Iris pigment epithelial cell (primary cell): Measurements from ENCODE around the gene SRP9.
"Not testable (repeated sequence)": the region's sequence is repeated elsewhere in the genome, so short reads cannot be mapped to it uniquely, and the experiment has no call there.

Experiments
- DNase-seq: peaks from one replicate; pipeline ENCODE4 v3.0.0-alpha.2; 2011; ENCODE audit warnings: low read depth

SRP9 gene

DNA sequence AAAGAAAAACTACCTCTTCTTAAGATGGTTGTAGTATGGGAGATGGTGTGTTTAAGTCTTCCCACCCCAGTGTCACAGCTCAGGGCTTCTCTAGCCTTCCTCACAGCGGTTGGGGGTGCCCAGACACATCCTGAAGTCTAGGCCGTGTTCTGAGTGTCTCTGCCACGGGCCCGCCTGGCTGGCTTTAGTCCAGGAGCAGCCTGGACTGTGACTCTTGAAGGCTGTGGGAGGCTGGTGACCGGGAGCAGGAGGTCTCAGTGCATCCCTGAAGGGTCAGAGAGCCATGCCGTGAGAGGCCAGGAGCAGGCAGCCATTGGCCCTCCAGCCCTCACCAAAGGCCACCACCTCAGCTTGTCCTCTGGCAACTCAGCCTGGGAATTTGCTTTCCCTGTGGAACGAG, 36.8 kb downstream of the SRP9 start:
- no peak for DNase-seq

DNA sequence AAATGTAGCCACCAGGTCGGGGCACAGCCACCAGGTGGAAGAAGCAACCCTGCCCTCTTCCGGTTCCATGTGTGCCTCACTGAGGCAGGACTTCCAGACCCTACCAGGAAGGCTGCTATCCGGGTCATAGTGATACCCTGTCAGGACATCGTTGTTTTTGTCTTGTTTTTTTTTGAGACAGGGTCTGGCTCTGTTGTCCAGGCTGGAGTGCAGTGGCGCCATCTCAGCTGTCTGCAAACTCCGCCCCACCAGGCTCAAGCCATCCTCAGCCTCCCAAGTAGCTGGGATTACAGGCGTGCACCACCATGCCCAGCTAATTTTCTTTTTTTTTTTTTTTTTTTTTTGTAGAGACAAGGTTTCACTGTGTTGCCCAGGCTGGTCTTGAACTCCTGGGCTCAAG, 37.5 kb downstream of the SRP9 start:
- DNase-seq = not testable (repeated sequence)

DNA sequence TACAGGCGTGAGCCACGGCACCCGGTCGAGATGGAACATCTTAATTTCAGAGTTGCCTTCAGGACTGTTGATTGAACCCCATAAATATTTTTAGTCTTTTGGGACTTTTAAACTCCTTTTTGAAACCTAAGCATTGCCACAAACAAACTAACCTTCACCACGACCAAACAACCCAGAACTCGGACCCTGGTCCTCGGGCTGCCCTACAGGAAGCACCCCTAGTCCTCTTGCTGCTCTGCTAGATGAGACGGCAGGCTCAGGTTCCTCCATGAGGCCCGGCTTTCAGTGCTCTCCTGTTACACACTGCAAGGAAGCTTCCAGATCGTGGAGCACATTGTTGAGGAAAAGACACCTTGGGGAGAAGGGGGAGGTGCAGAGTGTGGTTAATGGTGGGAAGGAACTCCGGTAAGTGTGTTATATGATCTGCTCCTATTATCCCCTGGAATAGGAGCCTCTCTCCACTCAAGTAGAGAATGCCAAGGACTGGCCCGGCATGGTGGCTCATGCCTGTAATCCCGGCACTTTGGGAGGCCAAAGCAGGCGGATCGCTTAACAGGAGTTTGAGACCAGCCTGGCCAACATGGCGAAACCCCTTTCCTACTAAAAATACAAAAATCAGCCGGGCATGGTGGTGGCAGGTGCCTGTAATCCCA, 38.0 kb downstream of the SRP9 start:
- DNase-seq = no peak

DNA sequence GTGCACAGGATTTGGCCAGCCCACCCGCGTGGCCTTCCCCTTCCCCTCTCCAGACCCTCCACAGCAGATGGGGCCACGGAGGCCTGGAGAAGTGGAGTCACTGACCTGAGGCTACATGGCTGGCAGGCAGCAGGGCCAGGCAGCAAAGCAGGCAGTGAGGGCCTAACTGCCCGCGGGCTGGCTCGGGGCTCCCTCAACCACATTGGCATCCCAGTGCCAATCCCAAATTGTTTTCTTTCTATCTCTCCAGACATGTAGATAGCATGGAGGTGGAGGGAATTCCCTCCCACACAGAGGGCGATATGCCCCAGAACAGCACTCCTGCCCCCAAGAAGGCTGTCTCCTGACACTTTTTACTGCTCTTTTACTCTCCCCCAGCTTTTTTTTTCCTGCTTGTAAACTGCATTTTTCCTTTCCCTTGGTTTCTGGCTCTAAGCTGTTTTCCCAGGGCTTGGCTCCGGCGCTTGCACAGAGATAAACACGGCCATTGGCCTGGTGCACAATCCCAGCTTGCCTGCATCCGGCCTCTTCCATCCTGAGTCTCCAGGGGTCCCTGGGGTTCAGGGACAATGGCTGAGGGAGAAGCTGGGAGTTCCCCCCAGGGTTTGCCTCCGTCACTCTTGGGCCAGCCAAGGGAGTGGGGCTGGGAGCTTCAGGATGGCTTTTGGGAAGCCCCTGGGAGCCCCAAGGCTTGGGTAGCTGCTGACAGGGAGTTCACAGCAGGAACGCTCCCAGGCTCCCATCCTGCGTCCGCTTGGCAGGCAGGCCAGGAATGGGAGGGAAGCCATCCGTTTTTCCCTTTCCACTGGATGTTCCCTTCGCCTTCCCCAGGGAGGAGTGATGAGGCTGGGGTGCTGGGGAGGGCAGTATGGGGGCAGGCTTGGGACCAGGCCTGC, 39.3 kb downstream of the SRP9 start:
- no peak for DNase-seq

DNA sequence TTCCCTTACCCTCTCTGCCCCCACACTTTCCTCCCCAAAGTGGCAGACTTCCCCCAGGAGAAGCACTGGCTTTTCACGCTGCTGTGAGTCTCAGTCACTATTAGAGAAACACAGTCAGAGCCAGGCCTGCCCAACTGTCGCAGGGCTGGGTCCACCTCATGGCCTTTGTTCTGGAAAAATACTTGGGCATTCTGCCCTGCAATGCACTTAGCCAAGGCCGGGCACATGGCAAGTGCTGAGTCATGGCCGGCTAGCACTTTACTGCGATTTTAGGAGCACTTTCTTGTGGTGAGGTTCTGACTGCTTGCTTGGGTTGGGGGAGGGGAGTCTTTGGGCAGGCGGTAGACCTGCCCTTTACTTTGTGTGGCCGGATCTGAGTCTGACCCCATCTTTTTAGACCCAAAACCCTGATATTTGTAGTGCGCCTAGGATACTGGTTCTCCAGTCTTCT, 40.0 kb downstream of the SRP9 start:
- peak; percentile 84 for DNase-seq

DNA sequence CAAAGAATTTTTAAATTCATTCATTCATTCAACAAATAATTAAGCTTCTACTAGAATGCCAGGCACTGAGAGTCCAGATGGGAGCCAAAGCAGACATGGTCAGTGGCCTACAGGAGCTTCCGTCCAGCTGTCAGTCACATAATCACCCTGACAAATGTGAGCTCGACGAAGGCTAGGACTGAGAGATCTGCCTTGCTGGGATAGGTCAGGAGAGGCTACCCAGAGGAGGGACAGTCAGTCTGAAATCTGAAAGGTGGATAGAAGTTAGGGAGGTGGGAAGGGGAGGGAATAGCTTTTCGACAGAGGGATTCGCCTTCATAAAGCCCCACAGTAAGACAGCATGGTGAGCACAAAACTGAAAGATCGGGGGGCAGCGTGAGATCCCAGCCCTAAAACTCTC, 40.6 kb downstream of the SRP9 start:
- no peak for DNase-seq

DNA sequence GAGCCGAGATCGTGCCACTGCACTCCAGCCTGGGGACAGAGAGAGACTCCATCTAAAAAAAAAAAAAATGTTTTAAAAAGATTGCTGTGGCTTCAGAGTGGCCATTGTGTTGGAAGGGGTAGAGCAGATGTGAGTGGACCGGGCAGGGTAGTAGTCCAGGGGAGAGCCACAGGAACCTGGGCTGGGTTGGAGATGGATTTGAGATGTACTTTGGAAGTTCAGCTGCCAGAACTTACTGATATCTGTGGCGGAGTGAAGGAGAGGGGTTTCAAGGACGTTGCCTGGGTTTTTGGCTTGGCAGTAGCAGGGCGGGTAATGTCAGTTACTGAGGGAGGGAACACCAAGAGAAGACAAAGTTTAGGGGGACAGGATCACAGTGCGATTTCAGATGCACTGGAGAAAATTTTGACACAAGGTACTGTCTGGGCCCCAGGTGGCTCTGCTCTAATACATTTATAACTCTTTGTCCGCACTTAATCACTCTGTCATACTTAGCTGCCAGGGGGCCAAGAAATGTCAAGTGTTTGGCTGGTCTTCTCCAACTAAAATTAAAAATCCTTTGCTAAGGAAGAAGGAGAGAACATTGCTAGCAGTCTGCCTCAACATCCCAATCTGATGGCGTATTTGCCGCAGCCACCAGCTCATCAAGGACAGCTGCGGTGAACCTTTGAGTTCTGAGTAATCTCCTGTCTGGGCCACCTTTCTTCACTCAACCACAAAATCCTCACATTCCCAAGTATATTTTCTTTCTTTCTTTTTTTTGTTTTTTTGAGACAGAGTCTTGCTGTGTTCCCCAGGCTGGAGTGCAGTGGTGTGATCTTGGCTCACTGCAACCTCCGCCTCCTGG, 41.9 kb downstream of the SRP9 start:
- no peak for DNase-seq

DNA sequence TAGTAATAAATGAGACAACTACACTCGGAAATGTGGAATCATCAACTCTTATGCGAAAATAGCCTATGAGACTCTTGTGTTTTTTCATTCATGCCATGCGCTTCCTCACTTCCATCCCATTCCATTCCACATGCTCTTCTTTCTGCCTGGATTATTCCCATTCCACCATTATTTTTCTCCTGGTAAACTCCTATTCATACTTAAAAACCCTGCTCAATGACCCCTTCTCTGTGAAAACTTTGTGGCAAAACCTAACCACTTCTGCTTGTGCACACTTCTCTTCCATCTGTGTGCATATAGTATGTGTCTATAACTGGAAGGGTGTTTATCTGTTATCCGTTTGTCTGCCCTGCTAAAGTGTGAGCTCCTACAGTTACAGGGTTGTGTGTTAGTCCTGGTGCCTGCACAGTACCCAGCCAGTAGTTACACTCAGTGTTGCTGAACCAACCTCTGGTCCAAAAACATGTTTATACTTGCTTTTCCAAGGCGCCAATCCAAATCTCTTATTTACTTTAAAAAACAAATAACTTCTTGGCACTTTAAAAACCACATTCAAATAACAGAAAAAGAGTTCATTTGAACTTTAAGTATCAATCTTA, 43.0 kb downstream of the SRP9 start:
- DNase-seq = no peak

DNA sequence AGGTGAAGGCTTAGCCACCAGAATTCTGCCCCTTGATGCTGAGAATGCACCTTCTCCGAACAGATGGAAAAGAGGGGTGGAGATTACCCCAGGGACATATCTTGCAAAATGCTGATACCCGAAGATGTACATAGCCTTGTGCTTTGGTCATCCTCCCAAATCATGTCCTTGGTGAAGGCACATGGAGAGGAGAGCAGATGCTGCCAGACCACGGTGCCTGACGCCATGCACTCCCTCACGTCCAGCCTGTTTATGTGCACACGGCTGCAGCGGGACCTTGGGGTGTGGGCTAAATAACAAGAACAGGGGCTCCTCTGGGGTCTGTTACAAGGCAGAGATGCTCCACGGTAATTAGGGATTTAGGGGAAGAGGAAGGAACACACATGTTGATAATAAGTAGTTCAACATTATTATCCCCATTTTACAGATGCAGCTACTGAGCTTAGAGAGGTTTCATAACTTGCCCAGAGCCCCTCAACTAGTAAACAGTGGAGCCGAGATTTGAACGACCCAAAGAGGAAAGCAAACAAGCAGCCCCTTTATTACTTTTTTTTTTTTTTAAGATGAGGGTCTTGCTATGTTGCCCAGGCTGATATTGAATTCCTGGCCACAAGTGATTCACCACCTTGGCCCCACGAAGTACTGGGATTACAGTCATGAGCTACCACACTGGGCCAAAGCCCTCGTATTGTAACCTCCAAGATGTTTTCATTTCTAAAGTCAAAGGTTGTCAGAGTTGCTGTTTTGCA, 45.2 kb downstream of the SRP9 start:
- no peak for DNase-seq

DNA sequence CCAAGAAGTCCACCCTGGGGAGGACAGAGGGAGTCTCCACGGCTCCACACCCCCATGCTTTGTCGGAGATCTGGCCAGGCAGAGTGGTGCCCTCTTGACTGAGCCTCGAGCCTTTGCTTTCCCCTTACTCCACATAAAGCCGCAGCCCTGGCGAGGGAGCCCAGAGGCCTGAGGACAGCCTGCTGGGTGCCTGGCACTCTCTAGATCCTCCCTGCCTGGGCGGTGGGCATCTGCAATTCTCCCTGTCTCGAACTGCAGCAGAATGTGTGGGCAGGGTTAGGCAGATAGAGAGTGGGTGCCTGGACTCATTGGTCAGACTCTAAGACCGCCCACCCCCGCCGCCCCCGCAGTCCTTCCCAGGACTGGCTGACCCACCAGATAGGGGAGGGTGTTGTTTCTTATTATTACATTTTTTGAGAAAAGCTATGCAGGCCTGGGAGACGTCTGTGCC, 46.2 kb downstream of the SRP9 start:
- no peak for DNase-seq

DNA sequence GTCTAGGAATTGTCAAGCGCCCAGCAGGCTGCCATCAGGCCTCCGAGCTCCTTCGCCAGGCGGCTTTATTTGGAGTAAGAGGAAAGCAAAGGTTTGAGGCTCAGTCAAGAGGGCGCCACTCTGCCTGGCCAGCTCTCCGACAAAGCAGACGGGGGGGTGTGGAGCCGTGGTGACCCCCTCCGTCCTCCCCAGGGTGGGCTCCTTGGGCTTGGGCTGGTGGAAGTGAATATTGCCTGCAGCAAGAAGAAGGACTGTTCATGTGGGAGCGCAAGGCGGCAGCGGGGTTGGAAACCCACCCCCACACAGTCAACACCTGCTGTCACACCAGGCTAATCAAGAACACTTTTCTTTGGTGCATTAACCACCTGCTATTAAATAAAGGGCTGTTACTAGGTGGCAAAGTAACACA, 46.9 kb downstream of the SRP9 start:
- no peak for DNase-seq

DNA sequence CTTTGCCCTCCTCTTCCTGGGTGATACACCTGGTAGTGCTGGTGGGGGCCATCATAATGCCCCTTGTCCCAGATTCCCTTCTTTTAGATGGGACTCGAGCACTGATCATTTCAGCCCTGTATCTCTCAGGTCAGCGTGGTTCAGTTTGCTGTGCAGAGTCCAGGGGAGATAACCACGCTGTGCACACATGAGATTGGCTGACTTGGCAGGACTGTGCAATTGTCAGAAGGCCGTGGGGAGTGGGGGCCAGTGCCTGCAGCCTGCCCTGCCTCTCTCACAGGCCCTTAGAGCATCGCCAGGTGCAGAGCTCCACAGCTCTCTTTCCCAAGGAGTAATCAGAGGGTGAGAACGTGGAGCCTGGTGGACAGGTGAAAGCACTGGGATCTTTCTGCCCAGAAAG, 47.5 kb downstream of the SRP9 start:
- no peak for DNase-seq

DNA sequence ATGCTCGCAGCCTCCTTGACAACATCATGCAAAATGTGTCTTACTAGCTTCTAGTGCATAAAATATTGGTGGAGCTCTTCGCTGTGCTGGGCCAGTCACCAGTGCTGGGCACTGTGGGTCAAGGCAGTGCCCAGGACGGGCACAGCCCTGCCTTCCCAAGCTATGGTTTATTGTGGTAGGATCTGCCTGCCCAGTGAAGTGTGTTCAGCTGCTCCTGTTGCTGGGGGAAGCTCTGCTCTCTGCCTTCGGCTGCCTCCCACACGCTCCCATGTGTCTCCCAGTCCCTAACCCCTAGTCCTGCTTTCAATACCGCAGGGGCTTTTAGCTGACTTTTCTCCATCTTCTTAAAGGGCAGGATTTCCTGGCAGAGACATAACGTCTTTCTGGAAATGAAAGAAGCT, 48.0 kb downstream of the SRP9 start:
- DNase-seq = no peak

DNA sequence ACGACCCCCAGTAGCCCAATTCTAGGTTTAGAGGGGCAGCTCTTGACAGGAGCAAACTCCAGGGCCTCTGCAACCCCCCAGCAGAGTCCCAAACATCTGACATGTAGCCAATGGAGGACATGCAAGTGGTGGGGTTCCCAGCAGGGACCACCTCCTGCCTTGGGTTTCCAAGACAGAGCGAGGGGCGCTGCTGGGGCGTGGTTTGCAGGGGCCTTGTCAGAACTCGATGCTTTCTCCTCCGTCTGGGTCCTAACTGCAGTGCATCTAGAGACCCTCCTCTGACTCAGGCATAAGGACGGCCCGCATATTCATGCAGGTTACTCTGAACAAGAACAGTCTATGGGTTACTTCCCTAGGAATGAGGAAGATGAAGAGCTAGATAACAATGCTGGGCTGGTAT, 49.5 kb downstream of the SRP9 start:
- DNase-seq = no peak

DNA sequence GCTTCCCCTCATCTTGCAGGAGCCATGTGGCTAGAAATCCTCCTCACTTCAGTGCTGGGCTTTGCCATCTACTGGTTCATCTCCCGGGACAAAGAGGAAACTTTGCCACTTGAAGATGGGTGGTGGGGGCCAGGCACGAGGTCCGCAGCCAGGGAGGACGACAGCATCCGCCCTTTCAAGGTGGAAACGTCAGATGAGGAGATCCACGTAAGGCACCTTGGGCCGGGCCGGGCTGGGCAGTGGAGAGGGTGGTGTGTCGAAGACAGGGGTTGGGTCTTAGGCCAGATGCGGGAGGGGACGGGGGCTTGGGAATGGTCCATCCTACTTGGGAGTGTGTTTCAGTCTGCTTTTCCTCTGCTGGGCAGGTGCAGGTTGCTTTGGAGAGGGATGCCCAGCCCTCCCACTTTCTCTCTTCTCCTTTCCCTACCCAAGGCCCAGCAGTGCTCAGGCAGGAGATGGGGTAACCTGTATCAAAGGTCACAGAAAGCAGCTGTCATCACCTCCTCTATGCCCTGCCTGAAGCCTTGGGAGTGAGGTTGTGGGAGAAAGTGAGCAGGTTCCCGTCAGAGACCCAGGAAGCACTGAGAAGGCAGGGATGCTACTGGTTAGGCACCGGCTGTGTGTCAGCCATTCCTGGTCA, 51.2 kb downstream of the SRP9 start:
- no peak for DNase-seq

DNA sequence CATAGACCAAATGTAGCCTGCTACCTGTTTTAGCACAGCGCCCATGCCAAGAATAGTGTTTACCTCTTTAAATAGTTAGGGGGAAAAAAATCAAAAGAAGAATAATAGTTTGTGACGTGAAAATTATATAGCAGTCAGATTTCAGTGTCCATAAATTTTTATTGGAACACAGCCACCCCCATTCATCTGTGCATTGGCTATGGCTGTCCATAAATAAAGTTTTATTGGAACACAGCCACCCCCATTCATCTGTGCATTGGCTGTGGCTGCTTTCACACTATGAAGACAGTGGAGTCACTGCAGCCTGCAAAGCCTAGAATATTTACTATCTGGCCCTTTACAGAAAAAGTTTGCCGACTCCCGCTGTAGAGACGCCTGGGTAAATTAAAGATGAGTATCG, 53.2 kb downstream of the SRP9 start:
- no peak for DNase-seq

DNA sequence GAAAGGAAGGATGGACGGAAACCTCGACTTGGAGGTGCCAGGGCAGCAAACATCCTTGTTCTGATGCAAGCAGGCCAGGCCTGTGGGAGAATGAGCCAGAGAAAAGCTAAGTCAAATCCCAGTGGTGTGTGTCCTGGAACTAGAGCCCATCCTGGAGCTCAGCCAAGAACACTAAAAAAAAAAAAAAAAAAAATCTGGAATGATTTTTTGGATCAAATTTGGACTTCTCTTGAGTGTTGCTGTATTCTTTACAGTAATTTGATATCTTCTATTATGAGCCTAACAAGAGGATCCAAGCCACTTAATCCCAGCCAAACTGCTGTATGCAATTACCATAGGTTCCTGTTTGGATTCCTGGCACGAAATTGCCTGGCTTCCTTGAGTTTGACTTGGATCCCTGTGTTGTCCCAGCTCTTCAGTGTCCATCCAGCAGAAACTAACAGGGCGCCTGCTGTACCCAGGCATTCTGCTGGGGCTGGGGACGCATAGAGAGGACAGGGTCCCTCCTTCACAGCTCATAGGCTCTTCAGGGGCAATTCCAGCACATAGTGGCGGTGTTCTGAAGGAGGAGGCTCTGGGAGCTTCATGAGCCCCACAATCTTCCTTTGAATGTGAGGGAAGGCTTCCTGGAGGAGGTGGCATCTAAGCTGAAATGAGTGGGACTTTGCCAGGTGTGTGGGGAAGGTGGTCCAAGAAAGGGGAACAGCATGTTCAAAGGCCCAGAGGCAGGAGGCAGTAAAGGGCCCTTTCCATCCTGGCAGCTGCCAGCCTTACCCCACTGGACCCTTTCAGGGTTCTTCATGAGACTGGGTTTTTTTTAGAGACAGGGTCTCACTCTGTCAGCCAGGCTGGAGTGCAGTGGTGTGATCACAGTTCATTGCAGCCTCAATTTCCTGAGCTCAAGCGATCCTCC, 57.0 kb downstream of the SRP9 start:
- DNase-seq = peak; percentile 27

DNA sequence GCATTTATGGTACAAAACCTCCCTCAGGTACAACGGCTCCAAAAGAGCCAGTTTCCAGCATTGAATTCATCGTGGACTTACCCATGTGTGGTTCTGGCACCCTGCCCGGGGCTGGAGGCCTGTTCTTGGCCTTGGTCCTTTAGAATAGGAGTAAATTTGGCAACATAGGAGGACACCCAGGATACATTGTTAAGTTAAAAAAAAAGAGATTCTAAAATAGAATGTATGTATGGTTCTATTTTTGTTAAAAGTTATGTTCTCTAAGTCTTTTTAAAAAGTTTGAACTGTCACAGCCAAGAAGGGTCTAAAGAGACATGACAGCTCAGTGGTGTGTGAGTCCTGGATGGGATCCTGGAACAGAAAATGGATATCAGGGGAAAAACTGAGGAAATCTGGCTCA, 58.2 kb downstream of the SRP9 start:
- DNase-seq = peak; percentile 46

DNA sequence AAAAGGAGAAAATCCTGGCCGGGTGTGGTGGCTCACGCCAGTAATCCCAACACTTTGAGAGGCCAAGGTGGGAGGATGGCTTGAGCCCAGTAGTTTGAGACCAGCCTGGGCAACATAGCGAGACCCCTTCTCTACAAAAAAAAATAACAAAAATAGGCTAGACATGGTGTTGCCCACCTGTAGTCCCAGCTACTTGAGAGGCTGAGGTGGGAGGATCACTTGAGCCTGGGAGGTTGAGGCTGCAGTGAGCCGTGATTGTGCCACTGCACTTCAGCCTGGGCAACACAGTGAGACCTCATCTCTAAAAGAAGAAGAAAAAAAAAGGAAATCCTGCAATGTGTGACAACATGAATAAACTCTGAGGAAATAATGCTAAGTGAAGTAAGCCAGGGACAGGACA, 58.7 kb downstream of the SRP9 start:
- DNase-seq = not testable (repeated sequence)

DNA sequence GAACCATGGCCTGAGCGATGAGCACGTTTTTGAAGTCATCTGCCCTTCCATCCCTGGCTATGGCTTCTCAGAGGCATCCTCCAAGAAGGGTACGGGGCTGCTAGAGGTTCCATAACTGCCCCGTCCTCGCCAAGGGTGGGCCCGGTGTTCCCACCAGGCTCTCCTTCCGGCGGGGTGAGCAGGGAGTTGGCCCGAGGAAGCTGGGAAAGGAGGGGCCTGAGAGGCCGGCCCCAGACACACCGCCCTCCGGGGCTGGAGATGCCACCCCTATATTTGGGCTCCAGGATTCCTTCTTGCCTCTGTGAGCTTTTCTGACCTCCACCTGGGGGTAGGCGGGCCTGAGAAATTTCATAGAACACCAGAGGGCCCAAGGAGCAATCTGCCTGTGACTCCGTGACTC, 61.2 kb downstream of the SRP9 start:
- no peak for DNase-seq
